CD14-positive monocyte (primary cell): ENCODE measurements around the gene ZBED4. TPM values are rescaled to one million over a fixed set of nuclear protein-coding genes. Genes with fewer than 3 reads are reported as not detected.
"Not testable (repeated sequence)": the region's sequence is repeated elsewhere in the genome, so short reads cannot be mapped to it uniquely, and the experiment has no call there.

Experiments used
- DNase-seq, 3 donors: peaks; one replicate each; pipeline ENCODE4 v3.0.0-alpha.2; 2011 to 2022
- H2AFZ ChIP-seq: 2 replicates; pipeline ENCODE4 v1.6.0; 2012; ENCODE audit warnings: mild to moderate bottlenecking, low read depth, low read length, inconsistent platforms; ENCODE audit not compliant: insufficient read depth, poor library complexity, severe bottlenecking
- H3K27ac ChIP-seq, 2 donors: 1 replicate in 1 of 2; 2 replicates in 1 of 2; pipeline ENCODE4 v1.5.1; 2012 to 2013; ENCODE audit warnings: low read length in 2 of 2, control low read depth in 1 of 2, inconsistent platforms in 1 of 2, low read depth in 1 of 2, mild to moderate bottlenecking in 1 of 2
- H3K27me3 ChIP-seq, 2 donors: one replicate each; pipeline versions ENCODE4 v1.6.0 to v1.6.1; 2011 to 2013; ENCODE audit warnings: low read length in 2 of 2; ENCODE audit not compliant: control insufficient read depth in 2 of 2, insufficient read depth in 2 of 2
- H3K36me3 ChIP-seq, 2 donors: replicated peaks in 1 of 2; 1 replicate in 1 of 2; 2 replicates in 1 of 2; pipeline versions ENCODE4 v1.5.1 to v1.6.1; 2012 to 2013; ENCODE audit warnings: low read length in 2 of 2, control low read depth in 1 of 2, inconsistent platforms in 1 of 2, mild to moderate bottlenecking in 1 of 2; ENCODE audit not compliant: insufficient read depth in 2 of 2, control insufficient read depth in 1 of 2
- H3K4me1 ChIP-seq, 2 donors: 1 replicate in 1 of 2; 2 replicates in 1 of 2; pipeline versions ENCODE4 v1.5.1 to v1.6.1; 2012 to 2013; ENCODE audit warnings: low read length in 2 of 2, control low read depth in 1 of 2, inconsistent platforms in 1 of 2, mild to moderate bottlenecking in 1 of 2, moderate library complexity in 1 of 2; ENCODE audit not compliant: insufficient read depth in 2 of 2, control insufficient read depth in 1 of 2
- H3K4me2 ChIP-seq: replicated peaks from 2 replicates; pipeline ENCODE3; 2012; ENCODE audit warnings: low read length, moderate library complexity, mild to moderate bottlenecking; ENCODE audit not compliant: poor library complexity, severe bottlenecking; ENCODE audit errors: extremely low read depth
- H3K4me3 ChIP-seq, 3 experiments: fragments of 200-600 bp in 1 of 3; sonication (generic) in 1 of 3; replicated peaks in 1 of 3; 1 replicate in 2 of 3; 2 replicates in 1 of 3; pipeline ENCODE4 v1.5.1; 2011 to 2013; ENCODE audit warnings: low read length in 3 of 3, mild to moderate bottlenecking in 3 of 3, control low read depth in 2 of 3, low read depth in 2 of 3, inconsistent platforms in 1 of 3, moderate library complexity in 1 of 3
- H3K79me2 ChIP-seq: 2 replicates; pipeline ENCODE4 v1.6.0; 2012; ENCODE audit warnings: mild to moderate bottlenecking, control low read depth, inconsistent platforms, low read length, moderate library complexity; ENCODE audit not compliant: insufficient read depth
- H3K9ac ChIP-seq: 2 replicates; pipeline ENCODE4 v1.6.0; 2017; ENCODE audit warnings: low read length, mild to moderate bottlenecking; ENCODE audit not compliant: insufficient read depth, poor library complexity, severe bottlenecking
- H3K9me3 ChIP-seq, 2 donors: replicated peaks in 1 of 2; 1 replicate in 1 of 2; 2 replicates in 1 of 2; pipeline versions ENCODE4 v1.5.1 to v1.6.1; 2012 to 2013; ENCODE audit warnings: low read length in 2 of 2, control low read depth in 1 of 2; ENCODE audit not compliant: control insufficient read depth in 1 of 2, insufficient read depth in 1 of 2
- H4K20me1 ChIP-seq: 2 replicates; pipeline ENCODE4 v1.6.0; 2012; ENCODE audit warnings: mild to moderate bottlenecking, low read length, control low read depth, moderate library complexity; ENCODE audit not compliant: insufficient read depth
- H3K27ac Mint-ChIP-seq, 7 donors: one replicate each; pipeline ENCODE4 v1.8.0; 2020; ENCODE audit warnings: mild to moderate bottlenecking in 7 of 7, mixed read lengths in 7 of 7, moderate library complexity in 6 of 7, inconsistent platforms in 2 of 7
- H3K27me3 Mint-ChIP-seq, 3 donors: one replicate each; pipeline ENCODE4 v1.8.0; 2021 to 2022; ENCODE audit warnings: low read depth in 3 of 3, mild to moderate bottlenecking in 3 of 3, mixed read lengths in 3 of 3, moderate library complexity in 3 of 3, inconsistent platforms in 1 of 3
- H3K36me3 Mint-ChIP-seq, 2 donors: one replicate each; pipeline ENCODE4 v1.8.0; 2020; ENCODE audit warnings: mixed read lengths in 2 of 2, inconsistent platforms in 1 of 2, mild to moderate bottlenecking in 1 of 2
- H3K4me1 Mint-ChIP-seq: one replicate; pipeline ENCODE4 v1.8.0; 2020; ENCODE audit warnings: mild to moderate bottlenecking, mixed read lengths
- H3K4me3 Mint-ChIP-seq, 2 donors: one replicate each; pipeline ENCODE4 v1.8.0; 2020; ENCODE audit warnings: mild to moderate bottlenecking in 2 of 2, mixed read lengths in 2 of 2, moderate library complexity in 1 of 2
- H3K9me3 Mint-ChIP-seq, 7 donors: one replicate each; pipeline ENCODE4 v1.8.0; 2020 to 2022; ENCODE audit warnings: mixed read lengths in 7 of 7, mild to moderate bottlenecking in 6 of 7, moderate library complexity in 6 of 7, inconsistent platforms in 2 of 7
- WGBS: methylation state at CpG from one replicate; pipeline ENCODE4 v1.1.5; 2013; ENCODE audit warnings: missing lambda C conversion rate; ENCODE audit not compliant: insufficient coverage; 5-methylcytosine and 5-hydroxymethylcytosine counted together
- intact Hi-C, 2 donors: fragments of 100-400 bp; cut with micrococcal nuclease; formaldehyde crosslinking; loops; one replicate each; pipeline versions ENCODE4 v1.15.0 to v1.15.1; 2023
- polyA plus RNA-seq, 3 donors: library from polyadenylated mRNA; depleted of rRNA in 1 of 3; unstranded in 2 of 3; stranded (reverse) in 1 of 3; fragments of 300-500 nt in 2 of 3; fragments of >200 nt in 1 of 3; fragmentation: Illumina TruSeq in 2 of 3; gene quantifications; 1 replicate in 2 of 3; 2 replicates in 1 of 3; pipeline ENCODE4 v1.2.3, GENCODE V29; 2012 to 2021
- TF ChIP-seq, protein P1 (sequence below): fragments of 200-600 bp; IDR thresholded peaks from one replicate; pipeline ENCODE4 v1.8.0; 2022; ENCODE audit warnings: antibody characterized with exemption, mild to moderate bottlenecking

Gene ZBED4
- polyA plus RNA-seq, 3 donors: 3.8 to 8.2 (median 5.7) TPM

DNA sequence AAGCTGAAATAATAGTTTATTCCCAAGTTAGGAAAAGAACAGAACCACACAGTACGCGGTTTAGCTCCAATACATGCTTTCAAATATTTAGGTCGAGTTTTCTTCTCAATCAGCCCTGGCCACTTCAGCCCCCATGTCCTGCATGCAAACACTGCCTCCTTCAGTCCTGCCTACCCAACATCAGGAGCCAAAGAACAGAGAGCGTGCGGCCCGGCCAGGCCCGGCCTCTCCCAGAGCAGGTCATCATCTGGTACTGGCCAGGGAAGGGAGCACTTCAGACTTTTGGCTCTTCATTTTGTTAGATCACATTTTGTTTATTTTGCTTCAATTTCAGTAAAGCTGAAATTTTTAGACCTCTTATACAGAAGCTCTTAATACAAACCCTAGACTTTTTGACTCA, 32.7 kb upstream of the ZBED4 start:
- intact Hi-C loops: no loop called here

GRCh38 chr22:49821741-49822140, 31.9 kb upstream of the ZBED4 start:
- H3K9me3 ChIP-seq, H3K9me3 Mint-ChIP-seq, DNase-seq, H3K27ac ChIP-seq, H3K9ac ChIP-seq, H3K4me3 ChIP-seq, H3K27me3 ChIP-seq, intact Hi-C loops, H3K4me3 Mint-ChIP-seq, H3K4me2 ChIP-seq, H3K27me3 Mint-ChIP-seq, H2AFZ ChIP-seq: not testable (repeated sequence)
- Mint-ChIP-seq H3K4me1 (peaks cover 25% of the 10 kb centered on the region), H3K36me3 (peaks cover 58 to 82% of the 10 kb centered on the region in 2 donors), H3K27ac (peak overlapping the region in 2 of 7 donors; percentile 15 to 33)
- Histone ChIP-seq H3K79me2 (peaks cover 100% of the 10 kb centered on the region), H4K20me1 (peaks cover 100% of the 10 kb centered on the region), H3K36me3 (peaks cover 66 to 81% of the 10 kb centered on the region in 2 donors), H3K4me1 (peaks cover 15 to 19% of the 10 kb centered on the region in 2 donors)
- WGBS: 97% methylated on average over 11 of the region's 11 CpGs

More for the DNA sequence above, 32.7 kb upstream of the ZBED4 start:
- peaks cover 71 to 88% of the 10 kb centered on the region in 2 donors for H3K36me3 ChIP-seq
- Mint-ChIP-seq H3K4me3 (no peak overlapping the region), H3K9me3 (no peaks in the 10 kb centered on the region), H3K36me3 (peaks cover 58 to 89% of the 10 kb centered on the region in 2 donors), H3K27ac (peak overlapping the region in 2 of 7 donors; percentile 15 to 31), H3K4me1 (peaks cover 19% of the 10 kb centered on the region), H3K27me3 (no peaks in the 10 kb centered on the region)
- DNase-seq: no peak
- TF ChIP-seq, protein P1, sequence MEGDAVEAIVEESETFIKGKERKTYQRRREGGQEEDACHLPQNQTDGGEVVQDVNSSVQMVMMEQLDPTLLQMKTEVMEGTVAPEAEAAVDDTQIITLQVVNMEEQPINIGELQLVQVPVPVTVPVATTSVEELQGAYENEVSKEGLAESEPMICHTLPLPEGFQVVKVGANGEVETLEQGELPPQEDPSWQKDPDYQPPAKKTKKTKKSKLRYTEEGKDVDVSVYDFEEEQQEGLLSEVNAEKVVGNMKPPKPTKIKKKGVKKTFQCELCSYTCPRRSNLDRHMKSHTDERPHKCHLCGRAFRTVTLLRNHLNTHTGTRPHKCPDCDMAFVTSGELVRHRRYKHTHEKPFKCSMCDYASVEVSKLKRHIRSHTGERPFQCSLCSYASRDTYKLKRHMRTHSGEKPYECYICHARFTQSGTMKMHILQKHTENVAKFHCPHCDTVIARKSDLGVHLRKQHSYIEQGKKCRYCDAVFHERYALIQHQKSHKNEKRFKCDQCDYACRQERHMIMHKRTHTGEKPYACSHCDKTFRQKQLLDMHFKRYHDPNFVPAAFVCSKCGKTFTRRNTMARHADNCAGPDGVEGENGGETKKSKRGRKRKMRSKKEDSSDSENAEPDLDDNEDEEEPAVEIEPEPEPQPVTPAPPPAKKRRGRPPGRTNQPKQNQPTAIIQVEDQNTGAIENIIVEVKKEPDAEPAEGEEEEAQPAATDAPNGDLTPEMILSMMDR: no peak
- H3K79me2 ChIP-seq: peaks cover 100% of the 10 kb centered on the region
- no peak overlapping the region for H3K4me3 ChIP-seq
- H3K9me3 ChIP-seq: no peaks in the 10 kb centered on the region
- no peak overlapping the region for H3K27ac ChIP-seq
- no peaks in the 10 kb centered on the region for H3K27me3 ChIP-seq
- no peak overlapping the region for H2AFZ ChIP-seq
- WGBS: 96% methylated on average over 7 of the region's 7 CpGs
- H3K9ac ChIP-seq: no peak overlapping the region
- peaks cover 8 to 13% of the 10 kb centered on the region in 2 donors for H3K4me1 ChIP-seq
- no peak overlapping the region for H3K4me2 ChIP-seq
- peaks cover 100% of the 10 kb centered on the region for H4K20me1 ChIP-seq
